SK-N-SH (cell line): ENCODE data around the gene TANGO6. TPM values are rescaled to one million over a fixed set of nuclear protein-coding genes. Genes with fewer than 3 reads are reported as not detected.
A peak's percentile ranks its signal among the peaks of the same experiment; 100 is the strongest.

Source experiments
- CTCF ChIA-PET: fragments of 300-600, 350-600 bp; formaldehyde crosslinking; extraction: SDS; loops from one replicate; lab custom pipeline; 2021; lab: Yijun Ruan, JAX
- POLR2A ChIA-PET: fragments of 350-600 bp; sonication (Branson Sonifier 250); formaldehyde crosslinking; extraction: SDS; loops from one replicate; lab custom pipeline; 2020; ENCODE audit warnings: antibody characterized with exemption, inconsistent platforms; lab: Yijun Ruan, JAX
- DNase-seq: peaks from one replicate; pipeline ENCODE4 v3.0.0; 2012
- H2AFZ ChIP-seq: fragments of 200-600 bp; sonication (generic); 2 replicates; pipeline ENCODE4 v1.8.1; 2016; ENCODE audit warnings: antibody characterized with exemption, mild to moderate bottlenecking, low read depth
- H3F3A ChIP-seq: fragments of 200-600 bp; sonication (generic); replicated peaks from 2 replicates; pipeline ENCODE3; 2016; ENCODE audit warnings: antibody characterized with exemption, mild to moderate bottlenecking; ENCODE audit not compliant: insufficient read depth
- H3K27ac ChIP-seq, 2 experiments: fragments of 200-500 bp in 1 of 2; fragments of 200-600 bp in 1 of 2; sonication (Bioruptor generic) in 1 of 2; sonication (generic), shearing (Covaris generic) in 1 of 2; 2 replicates each; pipeline versions ENCODE4 v1.5.1 to v1.6.1; 2014 to 2016; ENCODE audit warnings: low read depth in 2 of 2, inconsistent platforms in 1 of 2, low read length in 1 of 2, mild to moderate bottlenecking in 1 of 2, mixed read lengths in 1 of 2
- H3K27me3 ChIP-seq: fragments of 200-600 bp; sonication (generic), shearing (Covaris generic); 2 replicates; pipeline ENCODE4 v1.6.1; 2016; ENCODE audit warnings: mixed run types; ENCODE audit not compliant: insufficient read depth
- H3K36me3 ChIP-seq, 2 experiments: fragments of 200-500 bp in 1 of 2; fragments of 200-600 bp in 1 of 2; sonication (Bioruptor generic) in 1 of 2; sonication (generic) in 1 of 2; replicated peaks in 1 of 2; 2 replicates each; pipeline versions ENCODE3 to v1.5.1; 2014 to 2016; ENCODE audit warnings: low read length in 1 of 2, mild to moderate bottlenecking in 1 of 2; ENCODE audit not compliant: insufficient read depth in 2 of 2, control insufficient read depth in 1 of 2
- H3K4me1 ChIP-seq, 2 experiments: fragments of 200-500 bp in 1 of 2; fragments of 200-600 bp in 1 of 2; sonication (Bioruptor generic) in 1 of 2; sonication (generic), shearing (Covaris generic) in 1 of 2; 2 replicates each; pipeline versions ENCODE4 v1.5.1 to v1.6.1; 2014 to 2016; ENCODE audit warnings: low read depth in 1 of 2, low read length in 1 of 2, mixed run types in 1 of 2; ENCODE audit not compliant: insufficient read depth in 2 of 2, control insufficient read depth in 1 of 2
- H3K4me2 ChIP-seq: fragments of 200-600 bp; sonication (generic), shearing (Covaris generic); 2 replicates; pipeline ENCODE4 v1.6.1; 2017; ENCODE audit warnings: mixed run types
- H3K4me3 ChIP-seq, 2 experiments: fragments of 200-500 bp in 1 of 2; fragments of 200-600 bp in 1 of 2; sonication (Bioruptor generic) in 1 of 2; sonication (generic), shearing (Covaris generic) in 1 of 2; 2 replicates each; pipeline versions ENCODE4 v1.5.1 to v1.8.1; 2014 to 2016; ENCODE audit warnings: low read depth in 2 of 2, inconsistent platforms in 1 of 2, low read length in 1 of 2, mild to moderate bottlenecking in 1 of 2, mixed read lengths in 1 of 2, moderate library complexity in 1 of 2
- H3K79me2 ChIP-seq: fragments of 200-600 bp; sonication (generic); 2 replicates; pipeline ENCODE4 v1.8.1; 2017; ENCODE audit warnings: mild to moderate bottlenecking; ENCODE audit not compliant: insufficient read depth
- H3K9ac ChIP-seq: fragments of 200-600 bp; sonication (generic); 2 replicates; pipeline ENCODE4 v1.6.1; 2017; ENCODE audit warnings: mixed run types
- H3K9me2 ChIP-seq: fragments of 200-600 bp; sonication (generic); 2 replicates; pipeline ENCODE4 v1.6.1; 2017; ENCODE audit warnings: mixed run types
- H3K9me3 ChIP-seq: fragments of 200-600 bp; sonication (generic); 2 replicates; pipeline ENCODE4 v1.6.1; 2017; ENCODE audit warnings: mixed run types, mild to moderate bottlenecking, moderate library complexity
- H4K20me1 ChIP-seq: fragments of 200-600 bp; sonication (generic); 2 replicates; pipeline ENCODE4 v1.6.1; 2017; ENCODE audit warnings: mild to moderate bottlenecking, mixed run types; ENCODE audit not compliant: insufficient read depth
- EZH2phosphoT487 ChIP-seq: fragments of 200-600 bp; sonication (generic); IDR thresholded peaks from 2 replicates; pipeline ENCODE4 v1.6.1; 2017; ENCODE audit warnings: low read depth, mixed run types, mild to moderate bottlenecking, antibody characterized with exemption, moderate library complexity, borderline replicate concordance
- IRF3 ChIP-seq: fragments of 150-350 bp; IDR thresholded peaks from 2 replicates; pipeline ENCODE4 v1.6.1; 2016; ENCODE audit warnings: mild to moderate bottlenecking, low read depth, low read length
- JUND ChIP-seq: IDR thresholded peaks from 2 replicates; pipeline ENCODE4 v1.4.0; 2012
- MXI1 ChIP-seq: IDR thresholded peaks from 2 replicates; pipeline ENCODE4 v1.6.1; 2012; ENCODE audit warnings: mild to moderate bottlenecking, low read depth, low read length, improper control_type of control experiment
- NRF1 ChIP-seq: IDR thresholded peaks from 2 replicates; pipeline ENCODE4 v1.6.1; 2012; ENCODE audit warnings: low read depth, mild to moderate bottlenecking, low read length
- POLR2AphosphoS5 ChIP-seq: IDR thresholded peaks from 2 replicates; pipeline ENCODE4 v1.6.1; 2012; ENCODE audit warnings: low read depth, low read length
- TCF12 ChIP-seq: IDR thresholded peaks from 2 replicates; pipeline ENCODE4 v1.4.0; 2012
- USF1 ChIP-seq: IDR thresholded peaks from 2 replicates; pipeline ENCODE4 v1.4.0; 2012; ENCODE audit warnings: low read depth, borderline replicate concordance
- WGBS: methylation state at CpG from one replicate; pipeline ENCODE4 v1.1.6; 2017; ENCODE audit warnings: low lambda C conversion rate; 5-methylcytosine and 5-hydroxymethylcytosine counted together
- polyA plus RNA-seq, 3 experiments: library from polyadenylated mRNA; depleted of rRNA; stranded (reverse); fragments of >200 nt; gene quantifications; 2 replicates each; pipeline ENCODE4 v1.2.3, GENCODE V29; 2012

The TANGO6 gene
- polyA plus RNA-seq, 1 of the 3 experiments (the other 2 are of a cell fraction), result 5.5 TPM

GRCh38 chr16:69087161-69087581 lies 243.8 kb downstream of the TANGO6 start:
- no peak overlapping the region for H3K27ac ChIP-seq
- no peak overlapping the region for H3K9ac ChIP-seq
- CTCF ChIA-PET, result no interaction called here
- H3K27me3 ChIP-seq, result no peaks in the 10 kb centered on the region
- POLR2A ChIA-PET, result no interaction called here
- no peak for TF ChIP-seq POLR2AphosphoS5
- no peak for TF ChIP-seq EZH2phosphoT487
- H2AFZ ChIP-seq, result no peak overlapping the region
- no peaks in the 10 kb centered on the region for H4K20me1 ChIP-seq
- DNase-seq, result no peak
- no peak overlapping the region for H3K4me2 ChIP-seq
- 95% methylated on average over 3 of the region's 3 CpGs for WGBS
- peaks cover 7% of the 10 kb centered on the region for H3F3A ChIP-seq
- peaks cover 11 to 12% of the 10 kb centered on the region in 2 experiments; a peak in 3 of 4 replicates for H3K4me1 ChIP-seq
- no peak overlapping the region for H3K4me3 ChIP-seq
- no peaks in the 10 kb centered on the region for H3K79me2 ChIP-seq
- H3K9me3 ChIP-seq, result no peaks in the 10 kb centered on the region
- H3K36me3 ChIP-seq, result no peaks in the 10 kb centered on the region
- no peaks in the 10 kb centered on the region for H3K9me2 ChIP-seq

GRCh38 chr16:69088684-69089083 lies 245.4 kb downstream of the TANGO6 start:
- Histone ChIP-seq H3K36me3 (no peaks in the 10 kb centered on the region), H3K27ac (peak overlapping the region in 1 of 2 experiments; percentile 58; a peak in 1 of 4 replicates), H2AFZ (no peak overlapping the region), H4K20me1 (no peaks in the 10 kb centered on the region), H3K9me3 (no peaks in the 10 kb centered on the region), H3K4me3 (no peak overlapping the region), H3K4me2 (no peak overlapping the region), H3K4me1 (peaks cover 10 to 12% of the 10 kb centered on the region in 2 experiments; a peak in 3 of 4 replicates), H3K9me2 (no peaks in the 10 kb centered on the region), H3K27me3 (no peaks in the 10 kb centered on the region), H3K9ac (no peak overlapping the region), H3F3A (peaks cover 7% of the 10 kb centered on the region), H3K79me2 (no peaks in the 10 kb centered on the region)
- no peak for TF ChIP-seq JUND
- TF ChIP-seq TCF12, result no peak
- no peak for TF ChIP-seq MXI1
- TF ChIP-seq USF1, result no peak
- TF ChIP-seq NRF1, result no peak
- no peak for TF ChIP-seq IRF3
- CTCF ChIA-PET, result interaction anchor here (1.6 kb wide), 1 partner anchor 179 kb away, joined by 4 read pairs; no protein-coding TSS in a partner anchor
- POLR2A ChIA-PET, result interaction anchor here (0.8 to 1.4 kb wide), 2 partner anchors 23 to 41 kb away, joined by 4 read pairs; no protein-coding TSS in a partner anchor
- 86% methylated on average over 4 of the region's 4 CpGs for WGBS
- no peak for DNase-seq
